Astrocyte (in vitro differentiated cells and primary cell): ENCODE measurements around the gene TBL1XR1. TPM values are rescaled to one million over a fixed set of nuclear protein-coding genes. Genes with fewer than 3 reads are reported as not detected.

ENCODE experiments used
- DNase-seq: peaks from one replicate; pipeline ENCODE4 v3.0.0-alpha.2; 2010; ENCODE audit warnings: low read depth
- FAIRE-seq: peaks from 2 replicates; lab custom pipeline; 2011; peaks lifted over from hg19 to GRCh38; lab: Jason Lieb, UNC
- H2AFZ ChIP-seq: 2 replicates; pipeline ENCODE4 v1.6.0; 2012; ENCODE audit warnings: low read depth, low read length, inconsistent platforms
- H3K27ac ChIP-seq: 2 replicates; pipeline ENCODE4 v1.5.1; 2011; ENCODE audit warnings: low read depth, low read length, inconsistent platforms
- H3K27me3 ChIP-seq: 2 replicates; pipeline ENCODE4 v1.6.0; 2011; ENCODE audit warnings: low read length, inconsistent platforms; ENCODE audit not compliant: insufficient read depth
- H3K36me3 ChIP-seq: 2 replicates; pipeline ENCODE4 v1.5.1; 2011; ENCODE audit warnings: low read length, inconsistent platforms; ENCODE audit not compliant: insufficient read depth
- H3K4me1 ChIP-seq: 2 replicates; pipeline ENCODE4 v1.5.1; 2011; ENCODE audit warnings: low read length, inconsistent platforms; ENCODE audit not compliant: insufficient read depth
- H3K4me2 ChIP-seq: 2 replicates; pipeline ENCODE4 v1.6.0; 2012; ENCODE audit warnings: low read length, inconsistent platforms
- H3K4me3 ChIP-seq: 2 replicates; pipeline ENCODE4 v1.5.1; 2011; ENCODE audit warnings: low read depth, mild to moderate bottlenecking, low read length, inconsistent platforms; ENCODE audit not compliant: insufficient read depth
- H3K79me2 ChIP-seq: 2 replicates; pipeline ENCODE4 v1.6.0; 2012; ENCODE audit warnings: mild to moderate bottlenecking, low read length, inconsistent platforms; ENCODE audit not compliant: insufficient read depth
- H3K9ac ChIP-seq: 2 replicates; pipeline ENCODE4 v1.6.0; 2012; ENCODE audit warnings: mild to moderate bottlenecking, low read length, inconsistent platforms
- H3K9me3 ChIP-seq: 2 replicates; pipeline ENCODE4 v1.5.1; 2012; ENCODE audit warnings: low read depth, mild to moderate bottlenecking, low read length, inconsistent platforms; ENCODE audit not compliant: insufficient read depth
- H4K20me1 ChIP-seq: 2 replicates; pipeline ENCODE4 v1.6.0; 2012; ENCODE audit warnings: low read length, inconsistent platforms; ENCODE audit not compliant: insufficient read depth
- H3K27ac Mint-ChIP-seq: one replicate; pipeline ENCODE4 v1.8.0; 2021; ENCODE audit warnings: mild to moderate bottlenecking, mixed read lengths; ENCODE audit not compliant: unreplicated experiment
- H3K27me3 Mint-ChIP-seq: one replicate; pipeline ENCODE4 v1.8.0; 2021; ENCODE audit warnings: low read depth, mixed read lengths; ENCODE audit not compliant: unreplicated experiment
- H3K36me3 Mint-ChIP-seq: one replicate; pipeline ENCODE4 v1.8.0; 2021; ENCODE audit warnings: low read depth, mixed read lengths; ENCODE audit not compliant: unreplicated experiment
- H3K4me1 Mint-ChIP-seq: one replicate; pipeline ENCODE4 v1.8.0; 2021; ENCODE audit warnings: low read depth, mixed read lengths; ENCODE audit not compliant: unreplicated experiment
- H3K4me3 Mint-ChIP-seq: one replicate; pipeline ENCODE4 v1.8.0; 2021; ENCODE audit warnings: mild to moderate bottlenecking, moderate library complexity, mixed read lengths; ENCODE audit not compliant: unreplicated experiment
- H3K9me3 Mint-ChIP-seq: one replicate; pipeline ENCODE4 v1.8.0; 2021; ENCODE audit warnings: mild to moderate bottlenecking, mixed read lengths; ENCODE audit not compliant: unreplicated experiment
- CTCF ChIP-seq: IDR thresholded peaks from 2 replicates; pipeline ENCODE4 v1.5.1; 2011; ENCODE audit warnings: low read depth, mild to moderate bottlenecking, inconsistent platforms, low read length, moderate library complexity; ENCODE audit not compliant: insufficient read depth
- EZH2 ChIP-seq: IDR thresholded peaks from 2 replicates; pipeline ENCODE4 v1.6.1; 2012; ENCODE audit warnings: mild to moderate bottlenecking, low read length, inconsistent platforms; ENCODE audit not compliant: insufficient read depth
- total RNA-seq: library from RNA; stranded (reverse); gene quantifications from 2 replicates; pipeline ENCODE4 v1.2.1, GENCODE V29; 2021

Gene TBL1XR1
- total RNA-seq, 1 donor from 2014 or later = 140 TPM

GRCh38 chr3:177131927-177132636 lies 65.2 kb downstream of the TBL1XR1 start:
- TF ChIP-seq CTCF = no peak
- TF ChIP-seq EZH2 = no peak
- H3K27ac Mint-ChIP-seq = no peak overlapping the region
- FAIRE-seq = no peak

GRCh38 chr3:177127008-177127407 lies 70.3 kb downstream of the TBL1XR1 start:
- Mint-ChIP-seq H3K36me3 (peaks cover 15% of the 10 kb centered on the region), H3K27me3 (no peaks in the 10 kb centered on the region), H3K4me1 (peaks cover 47% of the 10 kb centered on the region), H3K9me3 (peaks cover 3% of the 10 kb centered on the region), H3K27ac (no peak overlapping the region), H3K4me3 (no peak overlapping the region)
- H3K4me1 ChIP-seq = peaks cover 14% of the 10 kb centered on the region
- H3K4me2 ChIP-seq = no peak overlapping the region
- H3K27me3 ChIP-seq = no peaks in the 10 kb centered on the region
- no peaks in the 10 kb centered on the region for H3K36me3 ChIP-seq
- no peak overlapping the region for H3K4me3 ChIP-seq
- H3K79me2 ChIP-seq = peaks cover 94% of the 10 kb centered on the region
- no peak for TF ChIP-seq EZH2
- TF ChIP-seq CTCF = no peak
- no peak overlapping the region for H2AFZ ChIP-seq
- FAIRE-seq = no peak
- H3K27ac ChIP-seq = peak overlapping the region; percentile 12
- no peak overlapping the region for H3K9ac ChIP-seq
- peaks cover 92% of the 10 kb centered on the region for H4K20me1 ChIP-seq
- no peaks in the 10 kb centered on the region for H3K9me3 ChIP-seq
- no peak for DNase-seq

More at GRCh38 chr3:177131927-177132636, 65.2 kb downstream of the TBL1XR1 start:
- Histone ChIP-seq H3K4me1 (no peaks in the 10 kb centered on the region), H2AFZ (no peak overlapping the region), H3K79me2 (peaks cover 96% of the 10 kb centered on the region), H3K4me2 (no peak overlapping the region), H3K9me3 (no peaks in the 10 kb centered on the region), H3K27ac (no peak overlapping the region), H4K20me1 (peaks cover 91% of the 10 kb centered on the region), H3K27me3 (no peaks in the 10 kb centered on the region), H3K4me3 (no peak overlapping the region), H3K36me3 (no peaks in the 10 kb centered on the region), H3K9ac (no peak overlapping the region)
- no peak for DNase-seq
- no peaks in the 10 kb centered on the region for H3K9me3 Mint-ChIP-seq
- peaks cover 15% of the 10 kb centered on the region for H3K4me1 Mint-ChIP-seq
- H3K4me3 Mint-ChIP-seq = no peak overlapping the region
- peaks cover 18% of the 10 kb centered on the region for H3K36me3 Mint-ChIP-seq
- H3K27me3 Mint-ChIP-seq = no peaks in the 10 kb centered on the region
